Muscle layer of duodenum (tissue), 2 donors: Measurements from ENCODE around the gene SULF2.

Experiments
- H3K27ac ChIP-seq: one replicate; pipeline ENCODE4 v1.7.0; 2013; ENCODE audit warnings: mild to moderate bottlenecking, low read length
- H3K27me3 ChIP-seq: one replicate; pipeline ENCODE4 v1.7.0; 2013; ENCODE audit warnings: low read depth, mild to moderate bottlenecking, control low read depth, low read length
- H3K36me3 ChIP-seq, 2 donors: one replicate each; pipeline ENCODE4 v1.7.0; 2013; ENCODE audit warnings: low read length in 2 of 2, control low read depth in 1 of 2, mild to moderate bottlenecking in 1 of 2; ENCODE audit not compliant: insufficient read depth in 2 of 2, control insufficient read depth in 1 of 2
- H3K4me1 ChIP-seq, 2 donors: one replicate each; pipeline ENCODE4 v1.7.0; 2013; ENCODE audit warnings: low read length in 2 of 2, mild to moderate bottlenecking in 2 of 2, control low read depth in 1 of 2, moderate library complexity in 1 of 2; ENCODE audit not compliant: insufficient read depth in 2 of 2, control insufficient read depth in 1 of 2
- H3K4me3 ChIP-seq, 2 donors: one replicate each; pipeline ENCODE4 v1.7.0; 2013; ENCODE audit warnings: low read length in 2 of 2, low read depth in 1 of 2, mild to moderate bottlenecking in 1 of 2
- H3K9me3 ChIP-seq, 2 donors: one replicate each; pipeline ENCODE4 v1.7.0; 2013; ENCODE audit warnings: low read length in 2 of 2, control low read depth in 1 of 2, mild to moderate bottlenecking in 1 of 2; ENCODE audit not compliant: control insufficient read depth in 1 of 2
- donor health status: healthy.

SULF2 gene

DNA sequence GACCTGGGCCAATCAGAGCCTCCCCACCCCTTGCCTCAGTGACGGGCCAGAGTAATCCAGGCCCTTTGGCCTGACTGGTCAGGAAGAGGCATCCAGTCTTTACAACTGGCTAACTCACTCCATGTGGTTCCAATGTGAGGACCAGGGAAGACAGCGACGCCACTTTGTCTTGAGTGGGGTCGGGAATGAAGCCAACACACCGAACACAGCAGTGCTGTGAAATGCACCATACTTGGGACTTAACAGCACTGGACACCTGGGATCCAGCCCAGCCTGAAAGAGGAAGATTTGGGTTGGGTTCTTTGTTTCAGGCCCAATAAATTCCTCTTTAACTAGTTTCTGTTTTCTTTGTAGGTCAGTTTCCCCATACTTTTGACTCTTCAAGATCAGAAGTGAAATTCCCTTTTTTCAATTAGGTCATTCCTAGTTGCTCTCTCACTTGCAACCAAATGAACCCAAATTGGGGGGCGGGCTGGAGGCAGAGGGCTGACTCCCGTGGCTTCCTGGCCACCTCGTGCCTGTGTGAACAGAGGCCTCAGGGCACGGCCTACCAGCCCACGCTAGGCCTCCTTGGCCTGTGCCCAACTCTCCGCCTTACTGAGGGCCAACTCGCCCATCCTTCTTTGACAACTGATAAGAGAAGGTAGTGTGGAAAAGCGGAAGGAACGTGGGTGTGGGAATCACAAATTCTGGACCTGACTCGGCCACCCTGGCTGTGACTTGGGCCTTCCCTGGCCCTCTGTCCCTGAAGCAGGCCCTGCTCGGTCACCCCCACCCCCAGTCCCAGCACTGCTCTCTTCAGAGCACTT, 17.1 kb downstream of the SULF2 start:
- Histone ChIP-seq H3K9me3 (peaks cover 0 to 5% of the 10 kb centered on the region in 2 donors), H3K4me1 (peaks cover 4 to 6% of the 10 kb centered on the region in 2 donors), H3K36me3 (no peaks in the 10 kb centered on the region), H3K27me3 (no peaks in the 10 kb centered on the region), H3K27ac (no peak overlapping the region), H3K4me3 (no peak overlapping the region)

- Histone ChIP-seq H3K4me3 (no peak overlapping the region), H3K36me3 (no peaks in the 10 kb centered on the region), H3K27ac (no peak overlapping the region), H3K9me3 (peaks cover 0 to 4% of the 10 kb centered on the region in 2 donors), H3K4me1 (peaks cover 4 to 9% of the 10 kb centered on the region in 2 donors), H3K27me3 (no peaks in the 10 kb centered on the region)
Observed at GRCh38 chr20:47765691-47766594, 19.3 kb downstream of the SULF2 start.

GRCh38 chr20:47765271-47765670, 20.0 kb downstream of the SULF2 start:
- no peak overlapping the region for H3K27ac ChIP-seq
- H3K4me3 ChIP-seq: no peak overlapping the region
- H3K9me3 ChIP-seq: no peaks in the 10 kb centered on the region
- H3K4me1 ChIP-seq: peaks cover 4 to 9% of the 10 kb centered on the region in 2 donors
- no peaks in the 10 kb centered on the region for H3K27me3 ChIP-seq
- H3K36me3 ChIP-seq: no peaks in the 10 kb centered on the region

- no peaks in the 10 kb centered on the region for H3K9me3 ChIP-seq
- H3K27ac ChIP-seq: no peak overlapping the region
- no peak overlapping the region for H3K4me3 ChIP-seq
- H3K27me3 ChIP-seq: no peaks in the 10 kb centered on the region
- H3K4me1 ChIP-seq: peaks cover 4 to 9% of the 10 kb centered on the region in 2 donors
- H3K36me3 ChIP-seq: no peaks in the 10 kb centered on the region
Observed at GRCh38 chr20:47764154-47764733, 21.0 kb downstream of the SULF2 start.

DNA sequence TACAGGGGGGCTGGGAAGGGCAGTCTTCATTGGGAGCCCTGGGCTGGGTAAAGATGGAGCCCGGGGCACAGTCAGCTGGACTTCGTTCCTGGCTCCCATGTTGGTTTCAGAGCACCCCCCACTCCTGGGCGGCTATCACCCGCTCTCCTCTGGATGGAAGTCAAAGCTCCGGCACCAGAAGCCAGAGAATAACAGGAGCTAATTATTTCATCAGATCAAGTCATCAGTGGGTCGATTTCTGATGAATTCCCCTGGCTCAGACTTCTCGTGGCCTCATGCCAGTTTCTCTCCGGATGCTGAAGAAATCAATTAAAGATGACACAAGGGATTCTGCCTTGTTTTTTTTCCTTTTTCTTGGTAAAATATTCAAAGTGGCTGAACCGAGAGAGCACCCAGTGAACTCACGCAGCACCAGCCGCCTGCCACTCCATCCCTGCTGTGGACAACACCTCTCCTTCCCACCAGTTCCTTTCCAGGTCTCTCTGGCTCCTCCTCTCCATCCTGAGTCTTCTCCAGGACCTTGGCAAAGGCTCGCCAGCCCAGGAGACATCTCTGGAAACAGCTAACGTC, 22.5 kb downstream of the SULF2 start:
- no peaks in the 10 kb centered on the region for H3K36me3 ChIP-seq
- H3K9me3 ChIP-seq: no peaks in the 10 kb centered on the region
- no peak overlapping the region for H3K27ac ChIP-seq
- H3K4me3 ChIP-seq: no peak overlapping the region
- H3K4me1 ChIP-seq: peaks cover 0 to 9% of the 10 kb centered on the region in 2 donors
- no peaks in the 10 kb centered on the region for H3K27me3 ChIP-seq

GRCh38 chr20:47761482-47762047, 23.7 kb downstream of the SULF2 start:
- Histone ChIP-seq H3K4me3 (no peak overlapping the region), H3K36me3 (peaks cover 0 to 5% of the 10 kb centered on the region in 2 donors), H3K27me3 (no peaks in the 10 kb centered on the region), H3K27ac (no peak overlapping the region), H3K4me1 (peaks cover 0 to 9% of the 10 kb centered on the region in 2 donors), H3K9me3 (no peaks in the 10 kb centered on the region)

GRCh38 chr20:47760686-47761481, 24.4 kb downstream of the SULF2 start:
- H3K27me3 ChIP-seq: no peaks in the 10 kb centered on the region
- H3K36me3 ChIP-seq: peaks cover 6 to 9% of the 10 kb centered on the region in 2 donors
- H3K9me3 ChIP-seq: no peaks in the 10 kb centered on the region
- no peak overlapping the region for H3K27ac ChIP-seq
- H3K4me1 ChIP-seq: peaks cover 0 to 9% of the 10 kb centered on the region in 2 donors
- H3K4me3 ChIP-seq: no peak overlapping the region

DNA sequence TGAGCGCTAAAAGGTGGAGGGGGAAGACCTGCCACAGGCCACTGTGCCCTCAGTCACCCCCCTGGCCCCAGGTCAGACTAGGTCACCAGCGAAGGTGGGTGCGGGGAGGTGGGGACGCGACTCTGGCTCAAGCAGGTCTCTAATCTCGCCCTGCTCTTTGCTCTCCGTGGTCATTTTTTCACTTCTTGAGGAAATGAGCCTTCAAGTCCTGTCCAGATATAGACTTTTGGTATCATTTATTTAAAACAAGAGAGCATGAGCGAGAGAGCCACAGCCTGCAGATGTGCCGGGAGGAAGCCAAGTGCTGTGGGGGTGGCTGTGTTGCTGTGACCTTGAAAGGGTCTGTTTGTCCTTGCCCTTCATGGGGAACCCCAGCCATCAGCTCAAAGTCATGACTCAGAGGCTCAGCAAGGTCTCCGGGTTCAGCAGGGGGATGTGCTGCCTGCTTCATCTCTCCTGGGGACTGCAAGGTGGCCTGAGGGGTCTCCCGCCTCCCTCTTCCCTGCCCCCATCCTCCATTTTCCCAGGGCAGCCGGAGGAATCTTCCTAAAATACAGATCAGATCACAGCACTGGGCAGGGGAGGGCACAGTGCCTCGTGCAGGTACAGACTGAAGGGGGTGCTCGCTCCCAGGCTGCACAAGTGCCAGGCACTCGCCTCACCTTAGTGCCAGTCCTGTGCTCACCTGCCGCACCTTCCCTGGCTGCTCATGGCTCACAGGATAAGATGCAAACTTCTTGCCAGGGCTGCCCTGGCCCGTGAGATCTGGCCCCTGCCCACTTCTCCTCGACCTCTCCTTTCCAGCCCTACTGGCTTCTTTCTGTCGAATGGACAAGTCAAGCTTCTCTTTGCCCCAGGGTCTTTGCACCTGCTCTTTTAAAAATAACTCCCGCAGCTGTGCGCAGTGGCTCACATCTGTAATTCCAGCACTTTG, 26.5 kb downstream of the SULF2 start:
- H3K27ac ChIP-seq: no peak overlapping the region
- H3K9me3 ChIP-seq: no peaks in the 10 kb centered on the region
- no peaks in the 10 kb centered on the region for H3K27me3 ChIP-seq
- peaks cover 10 to 12% of the 10 kb centered on the region in 2 donors for H3K36me3 ChIP-seq
- peaks cover 0 to 9% of the 10 kb centered on the region in 2 donors for H3K4me1 ChIP-seq
- H3K4me3 ChIP-seq: no peak overlapping the region

GRCh38 chr20:47757145-47758035, 27.9 kb downstream of the SULF2 start:
- H3K4me3 ChIP-seq: no peak overlapping the region
- H3K27ac ChIP-seq: no peak overlapping the region
- H3K4me1 ChIP-seq: no peaks in the 10 kb centered on the region
- peaks cover 10 to 12% of the 10 kb centered on the region in 2 donors for H3K36me3 ChIP-seq
- no peaks in the 10 kb centered on the region for H3K27me3 ChIP-seq
- no peaks in the 10 kb centered on the region for H3K9me3 ChIP-seq
